Astrocyte (in vitro differentiated cells and primary cell): ENCODE measurements around the gene UBALD2. TPM values are rescaled to one million over a fixed set of nuclear protein-coding genes. Genes with fewer than 3 reads are reported as not detected.

Source experiments
- total RNA-seq: library from RNA; stranded (reverse); gene quantifications from 2 replicates; pipeline ENCODE4 v1.2.1, GENCODE V29; 2021

Gene UBALD2
- total RNA-seq, 1 donor from 2014 or later: 32.8 TPM

Other genes with a start within 250 kb of the UBALD2 start
- not detected in 2 replicates for gene EVPL, start 238.0 kb upstream of the UBALD2 start, total RNA-seq
- 74.3 and 75.3 TPM in 2 replicates for gene SRP68, start 192.8 kb upstream of the UBALD2 start, total RNA-seq
- gene GALR2, start 190.6 kb upstream of the UBALD2 start, total RNA-seq: 0.36 TPM in 1 of 2 replicates, not detected in the other
- gene ZACN, start 186.2 kb upstream of the UBALD2 start, total RNA-seq: 0.23 TPM in 1 of 2 replicates, not detected in the other
- gene EXOC7, start 161.6 kb upstream of the UBALD2 start, total RNA-seq: 145 and 154 TPM in 2 replicates
- 0.31 and 0.48 TPM in 2 replicates for gene FOXJ1, start 124.1 kb upstream of the UBALD2 start, total RNA-seq
- gene RNF157, start 24.9 kb upstream of the UBALD2 start, total RNA-seq: 1.4 and 1.8 TPM in 2 replicates
- 2.5 and 3.8 TPM in 2 replicates for gene QRICH2, start 42.9 kb downstream of the UBALD2 start, total RNA-seq
- 33.3 and 36.2 TPM in 2 replicates for gene PRPSAP1, start 88.6 kb downstream of the UBALD2 start, total RNA-seq
- gene SPHK1, start 119.3 kb downstream of the UBALD2 start, total RNA-seq: 34.8 TPM in 2 replicates
- gene UBE2O, start 187.8 kb downstream of the UBALD2 start, total RNA-seq: 25.8 and 26.0 TPM in 2 replicates
- gene AANAT, start 202.3 kb downstream of the UBALD2 start, total RNA-seq: 0.19 TPM in 1 of 2 replicates, not detected in the other
- 27.0 and 30.7 TPM in 2 replicates for gene RHBDF2, start 236.1 kb downstream of the UBALD2 start, total RNA-seq